Naive thymus-derived CD4-positive, alpha-beta T cell (primary cell): ENCODE results near the gene TBC1D9. TPM values are rescaled to one million over a fixed set of nuclear protein-coding genes. Genes with fewer than 3 reads are reported as not detected.

ENCODE experiments used
- ATAC-seq: fragments of 150-1000 bp; cut with Tn5 transposase; 2 replicates; pipeline ENCODE4 v1.10.0; 2021; ENCODE audit warnings: mild to moderate bottlenecking, moderate library complexity
- CTCF ChIA-PET: fragments of 350-600 bp; sonication (Branson Sonifier 250); formaldehyde crosslinking; loops from one replicate; lab custom pipeline; 2021; ENCODE audit warnings: antibody characterized with exemption; lab: Charles Lee
- POLR2A ChIA-PET: fragments of 350-600 bp; sonication (Branson Sonifier 250); formaldehyde crosslinking; loops from one replicate; lab custom pipeline; 2021; ENCODE audit warnings: antibody characterized with exemption, inconsistent platforms; lab: Charles Lee
- DNase-seq, 9 donors: peaks; one replicate each; pipeline versions ENCODE4 v3.0.0 to v3.0.0-alpha.2; 2020 to 2022; ENCODE audit warnings: mixed read lengths in 1 of 9
- H3K27ac ChIP-seq: one replicate; pipeline ENCODE4 v1.7.0; 2013; ENCODE audit warnings: mild to moderate bottlenecking, low read depth, low read length, moderate library complexity
- H3K27me3 ChIP-seq, 2 donors: one replicate each; pipeline ENCODE4 v1.7.0; 2013; ENCODE audit warnings: low read length in 2 of 2, mild to moderate bottlenecking in 2 of 2, moderate library complexity in 2 of 2; ENCODE audit not compliant: control insufficient read depth in 2 of 2, insufficient read depth in 2 of 2
- H3K36me3 ChIP-seq, 3 experiments: 1 replicate in 2 of 3; 2 replicates in 1 of 3; pipeline ENCODE4 v1.7.0; 2013; ENCODE audit warnings: low read length in 3 of 3, mild to moderate bottlenecking in 3 of 3, moderate library complexity in 1 of 3; ENCODE audit not compliant: insufficient read depth in 3 of 3, control insufficient read depth in 2 of 3
- H3K4me1 ChIP-seq, 2 donors: one replicate each; pipeline ENCODE4 v1.7.0; 2013; ENCODE audit warnings: low read length in 2 of 2, mild to moderate bottlenecking in 2 of 2, moderate library complexity in 1 of 2; ENCODE audit not compliant: control insufficient read depth in 2 of 2, insufficient read depth in 2 of 2
- H3K4me3 ChIP-seq: 2 replicates; pipeline ENCODE4 v1.7.0; 2013; ENCODE audit warnings: mild to moderate bottlenecking, low read length
- H3K9me3 ChIP-seq, 3 experiments: 1 replicate in 2 of 3; 2 replicates in 1 of 3; pipeline ENCODE4 v1.7.0; 2013; ENCODE audit warnings: low read length in 3 of 3; ENCODE audit not compliant: control insufficient read depth in 2 of 3
- H3K27ac Mint-ChIP-seq, 9 donors: one replicate each; pipeline ENCODE4 v1.8.0; 2020 to 2022; ENCODE audit warnings: mixed read lengths in 9 of 9, mild to moderate bottlenecking in 8 of 9, moderate library complexity in 5 of 9, inconsistent platforms in 2 of 9
- H3K27me3 Mint-ChIP-seq, 5 donors: one replicate each; pipeline ENCODE4 v1.8.0; 2021 to 2022; ENCODE audit warnings: mixed read lengths in 5 of 5, mild to moderate bottlenecking in 1 of 5
- H3K36me3 Mint-ChIP-seq, 5 donors: one replicate each; pipeline ENCODE4 v1.8.0; 2020 to 2022; ENCODE audit warnings: mixed read lengths in 5 of 5, mild to moderate bottlenecking in 3 of 5, inconsistent platforms in 1 of 5
- H3K4me1 Mint-ChIP-seq, 7 donors: one replicate each; pipeline ENCODE4 v1.8.0; 2020 to 2022; ENCODE audit warnings: mixed read lengths in 7 of 7, mild to moderate bottlenecking in 3 of 7, inconsistent platforms in 1 of 7
- H3K4me3 Mint-ChIP-seq, 10 donors: one replicate each; pipeline ENCODE4 v1.8.0; 2020 to 2022; ENCODE audit warnings: mild to moderate bottlenecking in 10 of 10, mixed read lengths in 10 of 10, moderate library complexity in 6 of 10, inconsistent platforms in 2 of 10
- H3K9me3 Mint-ChIP-seq, 11 donors: one replicate each; pipeline ENCODE4 v1.8.0; 2020 to 2022; ENCODE audit warnings: mixed read lengths in 11 of 11, mild to moderate bottlenecking in 4 of 11, inconsistent platforms in 1 of 11, moderate library complexity in 1 of 11
- intact Hi-C, 2 donors: fragments of 100-400 bp; cut with micrococcal nuclease; formaldehyde crosslinking; loops; one replicate each; pipeline ENCODE4 v1.15.1; 2023
- polyA plus RNA-seq, 2 donors: library from polyadenylated mRNA; unstranded; fragments of 300-500 nt; fragmentation: Illumina TruSeq; gene quantifications; one replicate each; pipeline ENCODE4 v1.2.3, GENCODE V29; 2021
- total RNA-seq, 6 experiments: library from RNA in 5 of 6; stranded (reverse) in 5 of 6; gene quantifications; 1 replicate in 5 of 6; 2 replicates in 1 of 6; pipeline ENCODE4 v1.2.3 and lab custom pipeline; 2021 to 2026

TBC1D9 gene
- total and polyA plus RNA-seq, 7 experiments from 2014 or later: 0.13 to 13.9 (median 0.49) TPM; not detected in 2

GRCh38 chr4:140607852-140608251 lies 148.3 kb downstream of the TBC1D9 start:
- Histone ChIP-seq H3K36me3 (no peaks in the 10 kb centered on the region), H3K27ac (no peak overlapping the region), H3K27me3 (no peaks in the 10 kb centered on the region), H3K4me3 (no peak overlapping the region), H3K4me1 (no peaks in the 10 kb centered on the region), H3K9me3 (no peaks in the 10 kb centered on the region)
- H3K27me3 Mint-ChIP-seq: peaks cover 0 to 4% (median 3%) of the 10 kb centered on the region in 5 donors
- no peaks in the 10 kb centered on the region for H3K9me3 Mint-ChIP-seq
- no peak for ATAC-seq
- no peak overlapping the region for H3K4me3 Mint-ChIP-seq
- no peak for DNase-seq
- intact Hi-C loops: no loop called here
- no peak overlapping the region for H3K27ac Mint-ChIP-seq
- ChIA-PET POLR2A (no interaction called here), CTCF (interaction anchor here (0.6 to 3.0 kb wide), 2 partner anchors 247 to 281 kb away, joined by 3 to 22 read pairs; no protein-coding TSS in a partner anchor)
- H3K4me1 Mint-ChIP-seq: no peaks in the 10 kb centered on the region
- H3K36me3 Mint-ChIP-seq: no peaks in the 10 kb centered on the region

GRCh38 chr4:140604544-140604943 lies 151.6 kb downstream of the TBC1D9 start:
- Histone ChIP-seq H3K27ac (no peak overlapping the region), H3K36me3 (no peaks in the 10 kb centered on the region), H3K4me3 (no peak overlapping the region), H3K4me1 (no peaks in the 10 kb centered on the region), H3K9me3 (no peaks in the 10 kb centered on the region), H3K27me3 (no peaks in the 10 kb centered on the region)
- Mint-ChIP-seq H3K9me3 (no peaks in the 10 kb centered on the region), H3K4me3 (no peak overlapping the region), H3K36me3 (no peaks in the 10 kb centered on the region), H3K27ac (no peak overlapping the region), H3K4me1 (no peaks in the 10 kb centered on the region), H3K27me3 (peaks cover 0 to 14% (median 5%) of the 10 kb centered on the region in 5 donors)
- ATAC-seq (no peak), DNase-seq (no peak)
- CTCF ChIA-PET: no interaction called here
- POLR2A ChIA-PET: no interaction called here
- intact Hi-C loops: no loop called here

GRCh38 chr4:140603286-140603685 lies 152.9 kb downstream of the TBC1D9 start:
- Mint-ChIP-seq H3K27ac (no peak overlapping the region), H3K9me3 (no peaks in the 10 kb centered on the region), H3K27me3 (peaks cover 0 to 26% (median 8%) of the 10 kb centered on the region in 5 donors), H3K4me1 (no peaks in the 10 kb centered on the region), H3K36me3 (no peaks in the 10 kb centered on the region), H3K4me3 (no peak overlapping the region)
- no peaks in the 10 kb centered on the region for H3K4me1 ChIP-seq
- ATAC-seq (no peak), DNase-seq (no peak)
- H3K27me3 ChIP-seq: no peaks in the 10 kb centered on the region
- H3K4me3 ChIP-seq: no peak overlapping the region
- no peaks in the 10 kb centered on the region for H3K36me3 ChIP-seq
- intact Hi-C loops: no loop called here
- ChIA-PET CTCF (no interaction called here), POLR2A (no interaction called here)
- no peaks in the 10 kb centered on the region for H3K9me3 ChIP-seq
- no peak overlapping the region for H3K27ac ChIP-seq

GRCh38 chr4:140602714-140603113 lies 153.5 kb downstream of the TBC1D9 start:
- no peak for ATAC-seq
- Histone ChIP-seq H3K27me3 (no peaks in the 10 kb centered on the region), H3K4me3 (no peak overlapping the region), H3K9me3 (no peaks in the 10 kb centered on the region), H3K27ac (no peak overlapping the region), H3K36me3 (no peaks in the 10 kb centered on the region), H3K4me1 (no peaks in the 10 kb centered on the region)
- DNase-seq: no peak
- Mint-ChIP-seq H3K4me3 (no peak overlapping the region), H3K27me3 (peaks cover 0 to 27% (median 8%) of the 10 kb centered on the region in 5 donors), H3K4me1 (no peaks in the 10 kb centered on the region), H3K9me3 (peaks cover 0 to 1% (median 0%) of the 10 kb centered on the region in 11 donors), H3K36me3 (no peaks in the 10 kb centered on the region), H3K27ac (no peak overlapping the region)
- ChIA-PET POLR2A (no interaction called here), CTCF (no interaction called here)
- intact Hi-C loops: no loop called here

- POLR2A ChIA-PET: no interaction called here
- intact Hi-C loops: no loop called here
- no peaks in the 10 kb centered on the region for H3K9me3 ChIP-seq
- H3K27me3 ChIP-seq: no peaks in the 10 kb centered on the region
- no peak for DNase-seq
- no peaks in the 10 kb centered on the region for H3K36me3 ChIP-seq
- peaks cover 0 to 1% (median 0%) of the 10 kb centered on the region in 11 donors for H3K9me3 Mint-ChIP-seq
- peaks cover 0 to 26% (median 17%) of the 10 kb centered on the region in 5 donors for H3K27me3 Mint-ChIP-seq
- no peaks in the 10 kb centered on the region for H3K36me3 Mint-ChIP-seq
- H3K27ac ChIP-seq: no peak overlapping the region
- no peak overlapping the region for H3K4me3 Mint-ChIP-seq
- no peak overlapping the region for H3K4me3 ChIP-seq
- CTCF ChIA-PET: interaction anchor here (0.7 kb wide), 1 partner anchor 216 kb away, joined by 3 read pairs; no protein-coding TSS in a partner anchor
- H3K4me1 ChIP-seq: no peaks in the 10 kb centered on the region
- H3K27ac Mint-ChIP-seq: no peak overlapping the region
- no peak for ATAC-seq
- no peaks in the 10 kb centered on the region for H3K4me1 Mint-ChIP-seq
Observed at GRCh38 chr4:140600408-140600807, 155.8 kb downstream of the TBC1D9 start.

- intact Hi-C loops: loop anchor here in 1 of 2 donors (10.0 kb wide), 1 partner anchor 260 kb away; no protein-coding TSS in a partner anchor
- Histone ChIP-seq H3K4me3 (no peak overlapping the region), H3K36me3 (no peaks in the 10 kb centered on the region), H3K4me1 (no peaks in the 10 kb centered on the region), H3K27me3 (no peaks in the 10 kb centered on the region), H3K27ac (no peak overlapping the region), H3K9me3 (no peaks in the 10 kb centered on the region)
- H3K4me1 Mint-ChIP-seq: peaks cover 0 to 12% (median 5%) of the 10 kb centered on the region in 7 donors
- H3K36me3 Mint-ChIP-seq: peaks cover 0 to 7% (median 0%) of the 10 kb centered on the region in 5 donors
- DNase-seq: no peak
- ChIA-PET CTCF (no interaction called here), POLR2A (no interaction called here)
- H3K9me3 Mint-ChIP-seq: peaks cover 0 to 12% (median 7%) of the 10 kb centered on the region in 11 donors
- H3K4me3 Mint-ChIP-seq: no peak overlapping the region
- peaks cover 21 to 42% (median 34%) of the 10 kb centered on the region in 5 donors for H3K27me3 Mint-ChIP-seq
- peak; percentile 32 for ATAC-seq
- H3K27ac Mint-ChIP-seq: no peak overlapping the region
Observed at GRCh38 chr4:140595065-140595464, 161.1 kb downstream of the TBC1D9 start.

GRCh38 chr4:140584439-140584838 lies 171.7 kb downstream of the TBC1D9 start:
- Histone ChIP-seq H3K4me3 (no peak overlapping the region), H3K4me1 (no peaks in the 10 kb centered on the region), H3K36me3 (no peaks in the 10 kb centered on the region), H3K27ac (no peak overlapping the region), H3K27me3 (no peaks in the 10 kb centered on the region), H3K9me3 (no peaks in the 10 kb centered on the region)
- ChIA-PET POLR2A (no interaction called here), CTCF (no interaction called here)
- intact Hi-C loops: no loop called here
- no peak overlapping the region for H3K4me3 Mint-ChIP-seq
- ATAC-seq (no peak), DNase-seq (no peak)
- no peaks in the 10 kb centered on the region for H3K4me1 Mint-ChIP-seq
- no peaks in the 10 kb centered on the region for H3K9me3 Mint-ChIP-seq
- no peak overlapping the region for H3K27ac Mint-ChIP-seq
- H3K27me3 Mint-ChIP-seq: peaks cover 5 to 23% (median 14%) of the 10 kb centered on the region in 5 donors
- H3K36me3 Mint-ChIP-seq: no peaks in the 10 kb centered on the region
